ENCODE results near the gene AHNAK2.

Gene AHNAK2

GRCh38 chr14:104978746-104979691, 845 bp upstream of the AHNAK2 start:
- H3K27ac Mint-ChIP-seq = no peak overlapping the region
- peaks cover 10 to 14% of the 10 kb centered on the region in 2 donors for H3K4me1 Mint-ChIP-seq (ENCODE audit: low read depth in 2 of 2)
- peaks cover 8% of the 10 kb centered on the region for H3K36me3 Mint-ChIP-seq (ENCODE audit: insufficient read depth)
- no peak for ATAC-seq (replicated peaks)
- peak overlapping the region; percentile 35 to 45 for H3K4me3 Mint-ChIP-seq
- peaks cover 25 to 42% of the 10 kb centered on the region in 2 donors for H3K27me3 Mint-ChIP-seq
- no peaks in the 10 kb centered on the region for H3K9me3 Mint-ChIP-seq
- DNase-seq = no peak

GRCh38 chr14:104977008-104977680, 1.0 kb downstream of the AHNAK2 start:
- peaks cover 6% of the 10 kb centered on the region for H3K36me3 Mint-ChIP-seq (ENCODE audit: insufficient read depth)
- ATAC-seq (replicated peaks) = no peak
- peaks cover 10 to 12% of the 10 kb centered on the region in 2 donors for H3K4me1 Mint-ChIP-seq (ENCODE audit: low read depth in 2 of 2)
- H3K9me3 Mint-ChIP-seq = no peaks in the 10 kb centered on the region
- H3K27ac Mint-ChIP-seq = no peak overlapping the region
- DNase-seq = no peak
- H3K4me3 Mint-ChIP-seq = peak overlapping the region; percentile 74 to 81
- H3K27me3 Mint-ChIP-seq = peaks cover 25 to 43% of the 10 kb centered on the region in 2 donors

GRCh38 chr14:104976198-104977007, 1.8 kb downstream of the AHNAK2 start:
- Mint-ChIP-seq H3K4me3 (peak overlapping the region; percentile 59 to 69), H3K27me3 (peaks cover 25 to 49% of the 10 kb centered on the region in 2 donors), H3K9me3 (no peaks in the 10 kb centered on the region), H3K27ac (no peak overlapping the region), H3K4me1 (ENCODE audit: low read depth in 2 of 2) (peaks cover 10 to 12% of the 10 kb centered on the region in 2 donors), H3K36me3 (ENCODE audit: insufficient read depth) (peaks cover 6% of the 10 kb centered on the region)
- DNase-seq = peak; percentile 87 to 91 (median 89)
- peak; percentile 89 for ATAC-seq (replicated peaks)

GRCh38 chr14:104975481-104976197, 2.5 kb downstream of the AHNAK2 start:
- Mint-ChIP-seq H3K36me3 (ENCODE audit: insufficient read depth) (peaks cover 6% of the 10 kb centered on the region), H3K4me3 (peak overlapping the region; percentile 59 to 69), H3K4me1 (ENCODE audit: low read depth in 2 of 2) (peaks cover 10 to 12% of the 10 kb centered on the region in 2 donors), H3K27ac (no peak overlapping the region), H3K27me3 (peaks cover 25 to 51% of the 10 kb centered on the region in 2 donors), H3K9me3 (no peaks in the 10 kb centered on the region)
- ATAC-seq (replicated peaks) (peak; percentile 30), DNase-seq (no peak)

DNA sequence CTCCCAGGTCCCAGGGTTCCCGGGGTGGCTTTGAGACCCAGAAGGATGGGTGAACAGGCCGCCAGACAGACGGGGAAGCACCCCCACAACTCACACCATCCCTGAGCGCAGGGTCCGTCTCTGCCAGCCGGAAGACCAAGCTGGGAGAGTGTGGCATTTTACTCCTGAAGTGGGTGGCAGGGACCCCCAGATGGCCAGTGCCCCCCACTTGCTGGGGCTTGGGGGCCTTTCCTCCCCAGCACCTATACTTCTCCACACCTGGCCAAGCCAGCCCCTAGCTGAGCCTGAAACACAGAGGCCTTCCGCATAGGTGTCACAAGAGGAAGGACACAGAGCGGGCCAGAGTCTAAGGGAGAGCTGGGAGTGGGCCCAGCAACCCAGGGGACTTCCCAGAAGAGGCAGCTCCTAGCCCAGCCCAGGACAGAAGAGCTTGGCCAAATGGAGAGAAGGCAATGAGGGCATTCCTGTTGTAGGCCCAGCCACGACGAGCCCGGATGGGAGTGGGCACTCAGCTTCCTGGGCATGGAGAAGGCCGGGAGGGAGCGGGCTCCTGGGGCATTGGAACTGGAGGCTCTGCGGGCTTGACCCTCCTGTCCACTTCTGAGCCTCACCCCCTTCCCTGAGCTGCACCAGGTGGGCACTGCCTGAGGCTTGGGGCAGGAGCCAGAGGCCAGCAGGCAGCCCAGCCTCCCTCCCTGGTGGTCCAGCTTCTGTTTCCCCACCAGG, 3.3 kb downstream of the AHNAK2 start:
- Mint-ChIP-seq H3K4me3 (no peak overlapping the region), H3K36me3 (ENCODE audit: insufficient read depth) (peaks cover 6% of the 10 kb centered on the region), H3K4me1 (ENCODE audit: low read depth in 2 of 2) (peaks cover 10 to 12% of the 10 kb centered on the region in 2 donors), H3K27me3 (peaks cover 25 to 51% of the 10 kb centered on the region in 2 donors), H3K27ac (peak overlapping the region in 1 of 2 donors; percentile 64), H3K9me3 (no peaks in the 10 kb centered on the region)
- ATAC-seq (replicated peaks) (no peak), DNase-seq (no peak)

DNA sequence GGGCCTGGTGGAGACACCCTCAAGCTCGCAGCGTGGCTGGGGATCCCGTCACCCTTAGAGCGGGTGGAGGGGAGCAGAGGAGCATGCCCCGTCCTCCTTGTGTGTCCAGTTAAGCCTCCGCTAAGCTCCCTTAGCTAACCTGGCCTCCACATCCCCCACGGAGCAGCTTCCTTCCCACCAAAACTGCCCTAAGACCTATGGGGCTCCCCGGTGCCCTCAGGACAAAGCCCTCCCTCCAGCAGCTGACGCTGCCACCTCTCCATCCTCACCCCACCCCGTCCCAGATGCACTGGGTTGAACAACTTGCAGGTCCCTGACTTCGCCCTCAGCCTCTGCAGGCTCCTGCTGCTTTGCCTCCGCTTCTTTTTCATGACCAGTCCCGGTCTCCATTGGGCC, 4.0 kb downstream of the AHNAK2 start:
- H3K27ac Mint-ChIP-seq = peak overlapping the region in 1 of 2 donors; percentile 64
- peaks cover 28 to 53% of the 10 kb centered on the region in 2 donors for H3K27me3 Mint-ChIP-seq
- peaks cover 10 to 12% of the 10 kb centered on the region in 2 donors for H3K4me1 Mint-ChIP-seq (ENCODE audit: low read depth in 2 of 2)
- ATAC-seq (replicated peaks) (no peak), DNase-seq (no peak)
- no peak overlapping the region for H3K4me3 Mint-ChIP-seq
- H3K36me3 Mint-ChIP-seq (ENCODE audit: insufficient read depth) = peaks cover 6% of the 10 kb centered on the region
- H3K9me3 Mint-ChIP-seq = no peaks in the 10 kb centered on the region

DNA sequence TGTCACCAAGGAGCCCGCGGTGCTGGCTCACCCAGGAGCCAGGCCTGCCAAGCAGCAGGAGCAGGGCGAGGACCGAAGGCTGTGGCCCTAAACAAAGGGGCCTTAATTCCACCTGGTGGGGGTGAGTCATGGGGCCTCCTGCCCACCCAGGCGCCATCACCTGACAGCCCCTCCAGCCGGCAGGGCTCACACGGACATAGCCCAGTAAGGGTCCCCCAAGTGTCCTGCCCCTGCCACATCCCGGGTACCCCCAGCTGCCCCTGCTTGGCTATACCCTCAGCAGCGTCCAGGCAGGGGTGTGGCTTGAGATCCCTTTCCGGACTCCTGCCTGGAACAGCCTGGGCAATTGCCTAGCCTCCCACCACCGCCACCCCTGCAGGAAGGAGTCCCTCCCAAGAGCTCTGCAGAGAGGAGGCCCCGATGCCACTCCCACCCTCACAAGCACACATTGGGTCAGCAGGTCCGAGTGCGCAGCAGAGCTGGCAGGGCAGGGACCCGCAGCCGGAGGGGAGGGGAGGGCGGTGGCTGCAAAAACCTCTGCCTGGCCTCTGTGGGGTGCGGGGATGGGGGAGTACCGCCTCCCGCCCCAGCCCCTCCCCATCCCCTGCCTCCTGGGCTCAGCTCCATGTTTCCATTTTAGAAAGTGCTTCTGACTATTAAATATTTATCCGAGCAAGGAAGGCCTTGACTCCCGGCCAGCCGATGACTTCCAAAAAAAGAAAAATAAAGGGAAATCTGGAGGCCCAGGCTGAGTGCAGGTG, 4.6 kb downstream of the AHNAK2 start:
- Mint-ChIP-seq H3K36me3 (ENCODE audit: insufficient read depth) (peaks cover 6% of the 10 kb centered on the region), H3K4me3 (no peak overlapping the region), H3K9me3 (no peaks in the 10 kb centered on the region), H3K27me3 (peaks cover 27 to 53% of the 10 kb centered on the region in 2 donors), H3K27ac (no peak overlapping the region), H3K4me1 (ENCODE audit: low read depth in 2 of 2) (peaks cover 5 to 12% of the 10 kb centered on the region in 2 donors)
- no peak for DNase-seq
- ATAC-seq (replicated peaks) = no peak

GRCh38 chr14:104973135-104973384, 5.1 kb downstream of the AHNAK2 start:
- Mint-ChIP-seq H3K36me3 (ENCODE audit: insufficient read depth) (peaks cover 6% of the 10 kb centered on the region), H3K4me3 (no peak overlapping the region), H3K27ac (no peak overlapping the region), H3K27me3 (peaks cover 25 to 57% of the 10 kb centered on the region in 2 donors), H3K4me1 (ENCODE audit: low read depth in 2 of 2) (peaks cover 4 to 11% of the 10 kb centered on the region in 2 donors), H3K9me3 (no peaks in the 10 kb centered on the region)
- ATAC-seq (replicated peaks) (no peak), DNase-seq (no peak)

DNA sequence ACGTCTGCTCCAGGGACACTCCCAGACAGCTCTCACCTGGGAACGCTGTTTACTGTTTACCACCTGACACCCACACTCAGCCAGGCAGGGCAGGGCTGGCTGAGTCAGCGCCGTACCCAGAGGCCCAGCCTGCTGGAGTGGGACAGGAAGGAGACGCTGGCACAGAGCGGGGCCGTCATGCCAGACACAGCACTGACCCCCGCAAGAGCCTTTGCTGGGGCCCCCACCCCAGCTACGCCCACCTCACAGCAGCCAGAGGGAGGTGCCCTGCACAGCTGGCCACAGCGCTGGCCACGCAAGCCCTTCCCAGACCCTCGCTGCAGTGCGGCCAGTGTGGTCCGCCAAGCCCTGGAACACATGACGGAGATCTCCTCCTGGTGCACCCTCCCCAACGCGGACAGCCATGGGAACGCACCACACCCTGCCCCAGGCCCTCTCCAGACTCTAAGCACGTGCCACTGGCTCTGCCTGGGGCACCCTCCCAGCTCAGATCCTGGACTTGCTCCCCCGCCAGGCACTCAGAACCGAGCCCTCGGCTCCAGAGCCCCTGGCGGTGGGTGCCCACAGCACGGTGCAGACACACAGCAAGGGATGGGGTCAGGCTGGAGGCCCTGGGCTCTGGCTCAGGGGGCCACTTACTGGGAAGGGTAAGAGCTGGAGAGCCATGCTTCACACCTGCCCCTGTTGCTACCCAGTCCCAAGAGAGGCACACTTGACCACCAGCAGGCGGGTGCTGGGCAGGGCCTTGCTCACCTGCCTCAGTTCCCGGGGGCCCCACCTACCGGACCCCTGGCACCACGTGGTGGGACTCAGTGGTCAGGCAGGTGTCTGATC, 5.7 kb downstream of the AHNAK2 start:
- DNase-seq = no peak
- no peak for ATAC-seq (replicated peaks)
- Mint-ChIP-seq H3K9me3 (no peaks in the 10 kb centered on the region), H3K4me1 (ENCODE audit: low read depth in 2 of 2) (peaks cover 4 to 8% of the 10 kb centered on the region in 2 donors), H3K27me3 (peaks cover 22 to 59% of the 10 kb centered on the region in 2 donors), H3K27ac (no peak overlapping the region), H3K36me3 (ENCODE audit: insufficient read depth) (peaks cover 6% of the 10 kb centered on the region), H3K4me3 (no peak overlapping the region)

DNA sequence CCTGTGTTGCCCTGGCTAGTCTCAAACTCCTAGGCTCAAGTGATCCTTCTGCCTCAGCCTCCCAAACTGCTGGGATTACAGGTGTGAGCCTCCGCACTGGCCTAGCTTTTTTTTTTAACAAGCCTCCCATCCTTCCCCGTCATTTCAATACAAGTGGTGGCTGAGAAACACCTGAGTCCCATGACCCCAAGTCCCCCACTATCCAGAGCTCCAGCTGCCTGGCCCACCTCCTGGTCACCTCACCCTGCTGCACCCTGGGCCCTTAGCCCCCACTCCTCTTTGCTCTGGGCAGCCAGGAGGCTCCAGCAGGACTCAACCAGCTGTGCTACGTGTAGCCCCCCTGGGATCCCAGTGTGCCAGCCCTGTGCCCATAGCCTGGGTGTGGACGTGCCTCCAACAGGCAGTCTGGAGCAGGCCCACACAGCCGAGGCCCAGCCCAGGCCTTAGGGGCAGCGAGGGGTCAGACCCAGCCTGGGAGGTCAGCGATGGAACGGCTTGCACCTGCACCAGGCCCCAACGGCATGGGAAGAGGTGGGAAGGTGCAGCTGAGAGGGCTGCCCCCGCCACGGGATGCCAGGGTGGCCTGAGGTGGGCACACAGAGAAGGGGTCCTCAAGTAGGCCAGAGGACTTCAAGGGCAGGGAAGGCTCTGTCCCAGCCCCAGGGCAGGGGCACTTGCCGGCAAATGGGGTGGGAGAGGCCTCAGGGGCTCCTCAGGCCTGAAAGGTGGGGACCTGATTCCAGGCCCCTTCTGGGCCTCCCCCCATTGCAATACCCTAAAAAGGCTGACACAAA, 6.5 kb downstream of the AHNAK2 start:
- H3K36me3 Mint-ChIP-seq (ENCODE audit: insufficient read depth) = peaks cover 6% of the 10 kb centered on the region
- H3K27ac Mint-ChIP-seq = no peak overlapping the region
- no peak for DNase-seq
- H3K4me1 Mint-ChIP-seq (ENCODE audit: low read depth in 2 of 2) = peaks cover 4 to 6% of the 10 kb centered on the region in 2 donors
- peaks cover 17 to 58% of the 10 kb centered on the region in 2 donors for H3K27me3 Mint-ChIP-seq
- H3K9me3 Mint-ChIP-seq = no peaks in the 10 kb centered on the region
- no peak overlapping the region for H3K4me3 Mint-ChIP-seq
- no peak for ATAC-seq (replicated peaks)
